NCI-H2107 (cell line): ENCODE data around the gene BANK1.

Experiments used
- DNase-seq: peaks from one replicate; lab custom pipeline; 2025; lab: John Stamatoyannopoulos, UW

BANK1 gene

DNA sequence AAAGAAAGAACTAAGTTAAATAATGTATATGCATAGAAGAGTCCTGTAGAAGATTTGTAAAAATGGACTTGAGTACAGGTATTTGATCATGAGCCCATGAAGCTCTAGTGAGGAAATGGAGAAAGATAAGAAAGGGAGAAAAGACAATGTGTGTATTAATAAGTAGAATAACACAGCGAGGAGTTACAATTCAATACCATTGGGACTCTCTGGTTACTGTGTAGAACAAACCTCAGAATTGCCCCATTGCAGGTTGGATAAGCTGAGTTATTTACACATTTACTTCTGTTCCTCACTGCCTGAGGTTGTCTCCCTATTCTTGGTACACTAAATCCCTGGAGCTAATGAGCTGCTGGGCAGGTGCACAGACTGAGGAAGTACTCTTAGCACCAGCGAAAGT is 33.3 kb downstream of the BANK1 start:
- no peak for DNase-seq

- no peak for DNase-seq
Observed at GRCh38 chr4:101824500-101824899, 34.0 kb downstream of the BANK1 start.

- DNase-seq: no peak
Observed at GRCh38 chr4:101825953-101826352, 35.4 kb downstream of the BANK1 start.

DNA sequence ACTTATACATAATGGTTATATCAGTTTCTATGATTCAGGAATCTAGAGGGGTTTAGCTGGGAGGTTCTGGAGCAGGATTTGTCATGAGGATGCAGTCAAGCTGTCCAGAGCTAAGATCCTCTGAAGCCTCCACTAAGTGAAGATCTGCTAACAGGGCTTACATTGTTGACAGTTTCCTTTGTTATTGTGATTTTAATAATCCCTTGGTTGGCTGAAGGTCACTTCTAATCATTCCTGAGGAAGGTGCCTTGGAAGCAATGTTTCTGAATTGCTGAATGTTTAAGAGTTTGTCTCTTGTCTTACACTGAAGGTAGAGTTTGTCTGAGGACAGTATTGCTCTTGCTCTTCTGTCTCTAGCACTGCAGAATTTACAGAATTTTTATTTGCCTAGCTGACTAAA is 41.3 kb downstream of the BANK1 start:
- no peak for DNase-seq

- no peak for DNase-seq
Observed at GRCh38 chr4:101833480-101833879, 43.0 kb downstream of the BANK1 start.

DNA sequence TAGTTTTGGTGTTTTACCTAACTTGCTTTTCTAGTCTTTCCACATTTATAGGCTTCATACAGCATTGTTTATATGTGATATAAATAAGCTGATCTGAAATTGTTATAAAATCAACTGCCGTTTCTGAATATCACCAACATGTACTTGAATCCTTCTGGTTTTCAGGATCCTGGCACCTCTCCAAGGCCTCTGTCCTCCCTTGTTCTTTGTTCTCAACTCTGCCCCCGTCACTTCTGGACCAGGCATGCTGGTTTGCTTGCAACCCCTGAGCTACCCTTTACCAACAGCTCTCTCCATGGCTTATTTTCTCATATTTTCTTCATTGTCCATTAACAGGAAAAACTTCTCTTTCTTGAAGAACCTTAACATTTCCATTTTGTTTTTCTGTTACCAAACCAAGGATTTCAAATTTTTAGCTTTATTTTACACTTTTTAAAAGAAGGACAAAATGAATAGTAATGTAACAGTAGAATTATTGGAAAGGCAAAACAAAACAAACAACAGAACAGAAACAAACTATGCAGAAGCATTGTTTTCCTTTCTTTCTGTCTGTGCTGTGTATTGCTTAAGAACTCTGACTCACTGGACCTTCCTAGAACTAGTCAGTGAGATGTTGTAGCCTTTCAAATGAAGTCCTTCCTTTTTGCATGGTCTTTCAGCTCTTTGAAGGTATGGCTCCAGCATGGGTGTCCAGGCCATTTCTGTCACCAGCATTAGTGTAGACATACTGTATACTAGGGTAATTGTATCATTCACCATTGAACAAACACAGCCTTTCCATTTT is 44.8 kb downstream of the BANK1 start:
- no peak for DNase-seq

GRCh38 chr4:101843054-101843453 is 52.5 kb downstream of the BANK1 start:
- DNase-seq: no peak

DNA sequence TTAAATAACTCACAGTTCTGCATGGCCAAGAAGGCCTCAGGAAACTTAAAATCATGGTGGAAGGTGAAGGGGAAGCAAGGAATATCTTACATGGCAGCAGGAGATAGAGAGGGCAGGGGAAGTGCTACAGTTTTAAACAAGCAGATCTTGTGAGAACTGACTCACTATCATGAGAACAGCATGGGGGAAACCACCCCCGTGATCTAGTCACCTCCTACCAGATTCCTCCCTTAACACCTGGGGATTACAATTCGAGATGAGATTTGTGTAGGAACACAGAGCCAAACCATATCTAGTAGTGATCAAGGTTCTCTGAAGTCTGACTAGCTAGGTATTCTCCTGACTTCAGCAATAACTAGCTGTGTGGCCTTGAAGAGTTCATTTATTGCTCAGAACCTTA is 56.0 kb downstream of the BANK1 start:
- DNase-seq: no peak

DNA sequence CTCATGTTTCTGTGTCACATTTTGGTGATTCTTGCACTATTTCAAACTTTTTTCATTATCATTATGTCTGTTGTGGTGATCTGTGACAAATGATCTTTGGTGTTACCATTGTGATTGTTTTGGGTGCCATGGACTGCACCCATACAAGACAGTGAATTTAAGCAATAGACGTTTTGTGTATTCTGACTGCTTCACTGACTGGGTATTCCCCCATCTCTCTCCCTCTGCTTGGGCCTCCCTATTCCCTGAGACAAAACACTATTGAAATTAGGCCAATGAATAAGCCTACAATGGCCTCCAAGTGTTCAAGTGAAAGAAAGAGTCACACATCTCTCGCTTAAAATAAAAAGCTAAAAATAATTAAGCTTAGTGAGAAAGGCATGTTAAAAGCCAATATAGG is 60.2 kb downstream of the BANK1 start:
- DNase-seq: no peak

- DNase-seq: no peak
Observed at GRCh38 chr4:101851672-101852071, 61.1 kb downstream of the BANK1 start.

GRCh38 chr4:101853028-101853427 is 62.5 kb downstream of the BANK1 start:
- no peak for DNase-seq

- no peak for DNase-seq
Observed at GRCh38 chr4:101853691-101854090, 63.2 kb downstream of the BANK1 start.

GRCh38 chr4:101855239-101855638 is 64.7 kb downstream of the BANK1 start:
- no peak for DNase-seq

GRCh38 chr4:101856149-101856548 is 65.6 kb downstream of the BANK1 start:
- no peak for DNase-seq

DNA sequence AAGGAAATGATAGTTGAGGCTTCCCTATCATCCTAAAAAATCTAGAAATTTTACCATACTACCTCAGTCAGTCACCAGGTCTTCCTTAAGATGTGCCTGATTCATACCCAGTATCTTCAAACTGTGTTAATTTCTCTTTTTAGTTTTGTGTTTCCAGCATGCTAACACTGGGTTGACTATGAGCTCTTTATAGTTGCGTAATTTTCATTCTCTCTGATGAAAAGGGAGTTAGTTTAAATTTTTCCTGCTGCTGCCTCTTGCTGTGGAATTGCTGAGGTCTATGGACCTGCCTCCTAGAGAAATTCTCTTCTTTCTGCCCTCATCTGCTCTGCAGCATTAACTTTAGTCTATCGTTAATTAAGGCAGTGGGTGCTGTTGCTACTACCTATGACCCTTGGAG is 66.6 kb downstream of the BANK1 start:
- DNase-seq: no peak

- DNase-seq: no peak
Observed at GRCh38 chr4:101858641-101859040, 68.1 kb downstream of the BANK1 start.

DNA sequence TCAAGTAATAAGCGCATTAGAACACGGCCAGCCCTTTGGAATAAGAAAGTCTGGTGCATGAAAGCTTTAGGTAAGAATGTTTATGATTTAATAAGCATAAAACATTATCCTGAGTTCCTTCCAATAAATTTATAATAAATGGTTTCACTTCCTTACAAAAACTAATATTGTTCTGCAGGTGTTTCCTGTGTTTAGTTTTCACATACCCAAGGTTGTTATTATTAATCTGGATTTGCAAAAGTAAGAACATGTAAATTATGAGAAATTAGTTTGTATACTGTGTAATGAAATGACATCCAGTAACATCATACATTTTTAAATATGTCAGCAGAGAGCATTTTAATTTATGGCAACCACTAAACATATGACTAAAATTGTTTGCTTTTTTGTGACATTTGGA is 72.1 kb downstream of the BANK1 start:
- no peak for DNase-seq

DNA sequence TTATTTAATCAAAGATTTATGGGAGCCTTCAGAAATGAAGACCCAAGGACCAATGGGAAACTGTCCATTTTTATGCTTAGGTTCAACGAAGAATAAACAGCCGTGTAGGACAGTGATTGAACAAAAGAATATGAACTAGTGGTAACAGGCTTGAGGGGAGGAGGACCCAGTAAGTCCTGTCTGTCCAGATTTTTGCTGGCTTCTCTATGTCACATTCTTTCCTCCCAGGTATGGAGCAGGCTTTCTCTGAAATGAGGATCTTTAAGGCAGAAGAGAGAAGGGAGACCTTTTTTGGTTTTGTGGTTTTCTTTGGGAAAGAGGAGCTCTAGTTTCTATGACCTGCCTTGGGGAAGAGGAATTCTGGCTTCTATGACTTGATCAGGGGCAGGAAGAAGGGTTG is 74.1 kb downstream of the BANK1 start:
- DNase-seq: no peak

GRCh38 chr4:101865501-101866062 is 75.1 kb downstream of the BANK1 start:
- no peak for DNase-seq

DNA sequence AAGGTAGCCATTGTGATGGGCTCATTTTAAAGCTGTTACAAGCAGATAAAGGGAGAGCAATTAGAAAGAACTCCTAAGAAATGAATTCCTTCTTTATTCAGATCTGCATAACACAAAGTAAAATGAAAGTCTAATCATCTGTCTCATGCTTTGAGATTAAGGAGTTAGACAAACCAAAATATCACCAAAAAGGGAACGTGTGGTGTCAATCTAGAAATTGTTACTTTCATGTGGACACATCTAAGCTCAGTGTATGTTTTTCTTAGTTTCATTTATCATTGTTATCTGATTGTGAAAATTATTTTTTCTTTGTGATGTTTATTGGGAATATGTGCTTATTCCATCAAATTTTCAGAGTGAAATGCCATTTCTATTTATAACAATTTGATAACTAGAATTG is 80.3 kb downstream of the BANK1 start:
- DNase-seq: no peak

- no peak for DNase-seq
Observed at GRCh38 chr4:101871962-101872676, 81.6 kb downstream of the BANK1 start.

DNA sequence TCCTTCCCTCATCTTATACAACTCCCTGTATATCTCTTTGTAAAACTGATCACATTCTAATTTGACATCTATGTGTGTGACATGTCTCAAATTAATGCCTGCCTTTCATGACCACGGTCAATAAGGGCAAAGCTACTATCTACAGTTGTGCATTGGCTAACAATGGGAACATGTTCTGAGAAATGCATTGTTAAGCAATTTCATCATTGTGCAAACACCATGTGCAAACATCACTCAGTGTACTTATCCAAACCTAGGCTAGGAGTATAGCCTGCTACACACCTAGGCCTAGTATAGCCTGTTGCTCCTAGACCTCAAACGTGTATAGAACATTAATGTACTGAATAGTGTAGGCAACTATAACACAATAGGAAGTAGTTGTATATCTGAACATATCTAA is 95.0 kb downstream of the BANK1 start:
- DNase-seq: no peak

GRCh38 chr4:101886826-101887225 is 96.3 kb downstream of the BANK1 start:
- DNase-seq: no peak
